GM10266 (cell line): ENCODE measurements around the gene AMBP.
A peak's percentile ranks its signal among the peaks of the same experiment; 100 is the strongest.

Experiments
- DNase-seq: peaks from one replicate; pipeline ENCODE4 v3.0.0; 2012; ENCODE audit errors: extremely low spot score
- CTCF ChIP-seq: IDR thresholded peaks from 2 replicates; pipeline ENCODE4 v1.5.1; 2012; ENCODE audit warnings: mild to moderate bottlenecking, low read depth; ENCODE audit not compliant: control insufficient read depth, insufficient read depth; ENCODE audit errors: missing control alignments

The AMBP gene

GRCh38 chr9:114035221-114035844, 42.8 kb downstream of the AMBP start:
- no peak for TF ChIP-seq CTCF
- DNase-seq, result no peak

GRCh38 chr9:114034661-114035062, 43.4 kb downstream of the AMBP start:
- TF ChIP-seq CTCF, result no peak
- DNase-seq, result no peak

- TF ChIP-seq CTCF, result no peak
- DNase-seq, result no peak
Observed at GRCh38 chr9:114034196-114034595, 43.9 kb downstream of the AMBP start.

- peak; percentile 38 for TF ChIP-seq CTCF
- DNase-seq, result no peak
Observed at GRCh38 chr9:114033397-114034103, 44.5 kb downstream of the AMBP start.

- TF ChIP-seq CTCF, result no peak
Observed at GRCh38 chr9:114031948-114032840, 45.9 kb downstream of the AMBP start.

GRCh38 chr9:114031037-114031630, 47.0 kb downstream of the AMBP start:
- no peak for DNase-seq
- TF ChIP-seq CTCF, result no peak

More at GRCh38 chr9:114031948-114032840, 45.9 kb downstream of the AMBP start:
- no peak for DNase-seq
